ENCODE measurements around the gene ATP7B. TPM values are rescaled to one million over a fixed set of nuclear protein-coding genes. Genes with fewer than 3 reads are reported as not detected.

The ATP7B gene
- total RNA-seq, 1 experiment from 2014 or later = 11.6 TPM

DNA sequence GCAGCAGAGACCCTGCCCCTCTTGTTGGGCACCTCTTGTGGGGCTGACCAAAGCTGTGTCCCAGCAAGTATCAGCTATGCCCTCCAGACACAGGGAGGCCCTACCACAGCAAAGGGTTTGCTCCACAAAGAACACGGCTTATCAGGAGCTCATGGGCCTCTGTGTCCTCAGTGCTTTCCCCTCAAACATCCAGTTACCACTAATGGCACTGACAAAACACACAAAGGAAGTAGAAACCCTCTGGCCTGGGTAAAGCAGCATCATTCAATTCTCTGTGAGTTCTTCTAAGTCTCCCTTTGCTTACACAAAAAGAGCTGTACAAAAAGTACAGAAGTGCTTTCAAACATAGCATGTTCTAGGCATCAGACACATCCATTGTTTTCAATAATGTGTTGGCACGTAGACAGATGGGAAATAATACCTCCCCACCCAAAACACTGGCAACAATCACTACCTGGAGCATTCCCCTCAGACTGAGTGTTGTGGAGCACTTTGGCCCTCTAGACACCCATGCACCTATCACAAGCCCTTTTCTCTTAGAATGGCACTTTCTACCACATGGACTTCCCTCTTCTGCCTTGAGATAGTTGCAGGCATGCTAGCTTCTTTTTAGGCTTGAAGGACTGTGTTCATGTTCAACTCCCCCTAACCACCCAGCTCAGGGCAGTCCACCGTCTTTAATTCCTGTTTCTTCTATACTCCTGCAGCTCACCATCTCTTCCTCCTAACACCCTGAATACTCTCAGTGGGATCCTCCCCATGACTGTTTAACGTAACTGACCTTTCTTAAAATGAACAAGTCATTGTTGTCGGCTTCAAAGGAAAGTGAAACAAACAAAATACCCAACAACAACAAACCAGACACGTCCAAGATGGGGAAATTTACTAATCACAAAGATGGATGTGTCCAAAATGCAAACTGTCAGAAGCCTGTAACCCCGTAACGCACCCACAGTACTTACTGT lies 43.5 kb downstream of the ATP7B start (continued):
- TF ChIP-seq, protein P1, sequence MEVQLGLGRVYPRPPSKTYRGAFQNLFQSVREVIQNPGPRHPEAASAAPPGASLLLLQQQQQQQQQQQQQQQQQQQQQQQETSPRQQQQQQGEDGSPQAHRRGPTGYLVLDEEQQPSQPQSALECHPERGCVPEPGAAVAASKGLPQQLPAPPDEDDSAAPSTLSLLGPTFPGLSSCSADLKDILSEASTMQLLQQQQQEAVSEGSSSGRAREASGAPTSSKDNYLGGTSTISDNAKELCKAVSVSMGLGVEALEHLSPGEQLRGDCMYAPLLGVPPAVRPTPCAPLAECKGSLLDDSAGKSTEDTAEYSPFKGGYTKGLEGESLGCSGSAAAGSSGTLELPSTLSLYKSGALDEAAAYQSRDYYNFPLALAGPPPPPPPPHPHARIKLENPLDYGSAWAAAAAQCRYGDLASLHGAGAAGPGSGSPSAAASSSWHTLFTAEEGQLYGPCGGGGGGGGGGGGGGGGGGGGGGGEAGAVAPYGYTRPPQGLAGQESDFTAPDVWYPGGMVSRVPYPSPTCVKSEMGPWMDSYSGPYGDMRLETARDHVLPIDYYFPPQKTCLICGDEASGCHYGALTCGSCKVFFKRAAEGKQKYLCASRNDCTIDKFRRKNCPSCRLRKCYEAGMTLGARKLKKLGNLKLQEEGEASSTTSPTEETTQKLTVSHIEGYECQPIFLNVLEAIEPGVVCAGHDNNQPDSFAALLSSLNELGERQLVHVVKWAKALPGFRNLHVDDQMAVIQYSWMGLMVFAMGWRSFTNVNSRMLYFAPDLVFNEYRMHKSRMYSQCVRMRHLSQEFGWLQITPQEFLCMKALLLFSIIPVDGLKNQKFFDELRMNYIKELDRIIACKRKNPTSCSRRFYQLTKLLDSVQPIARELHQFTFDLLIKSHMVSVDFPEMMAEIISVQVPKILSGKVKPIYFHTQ (CRISPR knock-in tag; IDR thresholded peaks at IDR 0.05) = no peak
- TF ChIP-seq CREM (CRISPR knock-in tag; IDR thresholded peaks at IDR 0.05) = no peak

GRCh38 chr13:51966186-51966585 lies 45.1 kb downstream of the ATP7B start:
- no peaks in the 10 kb centered on the region for H3K27me3 Mint-ChIP-seq (ENCODE audit: low read depth)
- H3K4me1 Mint-ChIP-seq = no peaks in the 10 kb centered on the region
- ATAC-seq (no peak), DNase-seq (ENCODE audit: low spot score) (no peak)
- no peaks in the 10 kb centered on the region for H3K9me3 Mint-ChIP-seq
- CTCF ChIA-PET = interaction anchor here (1.4 to 4.5 kb wide), 2 partner anchors 53 to 162 kb away, joined by 3 to 16 read pairs; partner anchors contain the start of gene NEK5
- H3K4me3 Mint-ChIP-seq = no peak overlapping the region
- no peak overlapping the region for H3K27ac Mint-ChIP-seq
- TF ChIP-seq, protein P2, sequence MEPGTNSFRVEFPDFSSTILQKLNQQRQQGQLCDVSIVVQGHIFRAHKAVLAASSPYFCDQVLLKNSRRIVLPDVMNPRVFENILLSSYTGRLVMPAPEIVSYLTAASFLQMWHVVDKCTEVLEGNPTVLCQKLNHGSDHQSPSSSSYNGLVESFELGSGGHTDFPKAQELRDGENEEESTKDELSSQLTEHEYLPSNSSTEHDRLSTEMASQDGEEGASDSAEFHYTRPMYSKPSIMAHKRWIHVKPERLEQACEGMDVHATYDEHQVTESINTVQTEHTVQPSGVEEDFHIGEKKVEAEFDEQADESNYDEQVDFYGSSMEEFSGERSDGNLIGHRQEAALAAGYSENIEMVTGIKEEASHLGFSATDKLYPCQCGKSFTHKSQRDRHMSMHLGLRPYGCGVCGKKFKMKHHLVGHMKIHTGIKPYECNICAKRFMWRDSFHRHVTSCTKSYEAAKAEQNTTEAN (CRISPR knock-in tag; IDR thresholded peaks at IDR 0.05) = no peak
- TF ChIP-seq EMX1 (CRISPR knock-in tag; IDR thresholded peaks at IDR 0.05) (no peak), NFYB (CRISPR knock-in tag; conservative IDR thresholded peaks at IDR 0.05; ENCODE audit: low read depth) (no peak), ZMAT4 (CRISPR knock-in tag; IDR thresholded peaks at IDR 0.05) (no peak), HMGXB4 (CRISPR knock-in tag; IDR thresholded peaks at IDR 0.05) (no peak), SMAD3 (CRISPR knock-in tag; IDR thresholded peaks at IDR 0.05; ENCODE audit: borderline replicate concordance) (no peak), ZNF423 (CRISPR knock-in tag; IDR thresholded peaks at IDR 0.05) (no peak), SP1 (CRISPR knock-in tag; conservative IDR thresholded peaks at IDR 0.05) (no peak), ZNF219 (CRISPR knock-in tag; IDR thresholded peaks at IDR 0.05; ENCODE audit: borderline replicate concordance) (no peak), MXD4 (CRISPR knock-in tag; IDR thresholded peaks at IDR 0.05; ENCODE audit: borderline replicate concordance) (no peak), ESRRA (CRISPR knock-in tag; IDR thresholded peaks at IDR 0.05; ENCODE audit: borderline replicate concordance) (no peak), GABPB1 (CRISPR knock-in tag; IDR thresholded peaks at IDR 0.05) (no peak), TP53 (CRISPR knock-in tag; IDR thresholded peaks at IDR 0.05) (no peak)
- TF ChIP-seq, protein P3, sequence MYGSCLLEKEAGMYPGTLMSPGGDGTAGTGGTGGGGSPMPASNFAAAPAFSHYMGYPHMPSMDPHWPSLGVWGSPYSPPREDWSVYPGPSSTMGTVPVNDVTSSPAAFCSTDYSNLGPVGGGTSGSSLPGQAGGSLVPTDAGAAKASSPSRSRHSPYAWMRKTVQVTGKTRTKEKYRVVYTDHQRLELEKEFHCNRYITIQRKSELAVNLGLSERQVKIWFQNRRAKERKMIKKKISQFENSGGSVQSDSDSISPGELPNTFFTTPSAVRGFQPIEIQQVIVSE (CRISPR knock-in tag; IDR thresholded peaks at IDR 0.05; ENCODE audit: borderline replicate concordance) = no peak
- H3K36me3 Mint-ChIP-seq = no peaks in the 10 kb centered on the region
- POLR2A ChIA-PET = no interaction called here
